Body of pancreas (tissue), 4 donors: ENCODE results near the gene BCL11B. TPM values are rescaled to one million over a fixed set of nuclear protein-coding genes. Genes with fewer than 3 reads are reported as not detected.

Source experiments
- ATAC-seq: fragments of 150-250 bp; one replicate; pipeline ENCODE4 v1.9.1; 2016
- DNase-seq, 4 donors: peaks; one replicate each; pipeline ENCODE4 v3.0.0-alpha.2; 2019
- H3K27ac ChIP-seq, 4 donors: fragments of 200-600 bp; sonication (generic); 1 replicate in 3 of 4; 2 replicates in 1 of 4; pipeline versions ENCODE4 v1.5.1 to v1.6.1; 2016 to 2019; ENCODE audit warnings: mild to moderate bottlenecking in 1 of 4, mixed read lengths in 1 of 4, moderate library complexity in 1 of 4
- H3K27me3 ChIP-seq, 2 donors: fragments of 200-600 bp; sonication (generic); one replicate each; pipeline ENCODE4 v1.6.0; 2016; ENCODE audit warnings: mild to moderate bottlenecking in 1 of 2
- H3K36me3 ChIP-seq, 2 donors: fragments of 200-600 bp; sonication (generic); replicated peaks in 1 of 2; 2 replicates each; pipeline ENCODE4 v1.5.1; 2016; ENCODE audit warnings: low read depth in 2 of 2; ENCODE audit not compliant: insufficient read depth in 1 of 2
- H3K4me1 ChIP-seq: fragments of 200-600 bp; sonication (generic); one replicate; pipeline ENCODE4 v1.6.0; 2016
- H3K4me3 ChIP-seq, 2 donors: fragments of 200-600 bp; sonication (generic); 1 replicate in 1 of 2; 2 replicates in 1 of 2; pipeline ENCODE4 v1.5.1; 2016 to 2019
- H3K9me3 ChIP-seq, 3 donors: fragments of 200-600 bp; sonication (generic); 1 replicate in 2 of 3; 2 replicates in 1 of 3; pipeline ENCODE4 v1.5.1; 2016
- POLR2A ChIP-seq, 3 donors: fragments of 450-650 bp; IDR thresholded peaks; one replicate each; pipeline ENCODE4 v1.6.1; 2016; ENCODE audit warnings: antibody characterized with exemption in 3 of 3, mild to moderate bottlenecking in 2 of 3
- WGBS, 2 donors: methylation state at CpG; one replicate each; pipeline ENCODE4 v1.1.5; 2017; 5-methylcytosine and 5-hydroxymethylcytosine counted together
- intact Hi-C: fragments of 100-400 bp; cut with DNase I; formaldehyde crosslinking; loops from one replicate; pipeline ENCODE4 v1.15.1; 2023
- total RNA-seq, 2 donors: library from RNA; depleted of rRNA; stranded (reverse); fragments of >200 nt; gene quantifications; one replicate each; pipeline ENCODE4 v1.1.0, GENCODE V29; 2016
- TF ChIP-seq, protein P1 (sequence below), 7 experiments: fragments of 450-650 bp in 4 of 7; fragments of 200-600 bp in 3 of 7; sonication (generic) in 3 of 7; IDR thresholded peaks; one replicate each; pipeline ENCODE4 v1.5.1; 2016 to 2019; ENCODE audit warnings: antibody characterized with exemption in 7 of 7

BCL11B gene
- total RNA-seq, 2 donors from 2014 or later: 0.78 TPM; not detected in 1

DNA sequence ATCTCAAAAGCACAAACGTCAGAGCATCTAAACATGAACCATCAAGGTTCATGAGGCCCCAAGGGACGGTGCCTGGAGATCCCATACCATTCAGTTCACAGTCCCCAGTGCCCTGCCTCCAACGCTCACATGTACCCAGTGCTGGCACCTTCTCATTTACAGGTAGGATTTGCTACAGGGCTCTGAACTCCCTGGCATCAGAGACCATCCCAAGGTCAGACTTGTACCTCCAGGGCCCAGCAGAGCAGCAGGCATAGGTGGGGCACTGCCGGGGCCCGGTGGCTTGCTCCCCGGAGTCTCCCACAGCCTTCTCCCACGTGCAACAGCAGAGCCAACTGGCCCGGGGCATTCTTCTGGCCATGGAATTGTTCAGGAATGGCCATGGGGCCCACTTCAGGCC, 114.8 kb downstream of the BCL11B start:
- TF ChIP-seq, protein P1, sequence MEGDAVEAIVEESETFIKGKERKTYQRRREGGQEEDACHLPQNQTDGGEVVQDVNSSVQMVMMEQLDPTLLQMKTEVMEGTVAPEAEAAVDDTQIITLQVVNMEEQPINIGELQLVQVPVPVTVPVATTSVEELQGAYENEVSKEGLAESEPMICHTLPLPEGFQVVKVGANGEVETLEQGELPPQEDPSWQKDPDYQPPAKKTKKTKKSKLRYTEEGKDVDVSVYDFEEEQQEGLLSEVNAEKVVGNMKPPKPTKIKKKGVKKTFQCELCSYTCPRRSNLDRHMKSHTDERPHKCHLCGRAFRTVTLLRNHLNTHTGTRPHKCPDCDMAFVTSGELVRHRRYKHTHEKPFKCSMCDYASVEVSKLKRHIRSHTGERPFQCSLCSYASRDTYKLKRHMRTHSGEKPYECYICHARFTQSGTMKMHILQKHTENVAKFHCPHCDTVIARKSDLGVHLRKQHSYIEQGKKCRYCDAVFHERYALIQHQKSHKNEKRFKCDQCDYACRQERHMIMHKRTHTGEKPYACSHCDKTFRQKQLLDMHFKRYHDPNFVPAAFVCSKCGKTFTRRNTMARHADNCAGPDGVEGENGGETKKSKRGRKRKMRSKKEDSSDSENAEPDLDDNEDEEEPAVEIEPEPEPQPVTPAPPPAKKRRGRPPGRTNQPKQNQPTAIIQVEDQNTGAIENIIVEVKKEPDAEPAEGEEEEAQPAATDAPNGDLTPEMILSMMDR (IDR thresholded peaks at IDR 0.05): no peak
- TF ChIP-seq POLR2A (IDR thresholded peaks at IDR 0.05): no peak
- Histone ChIP-seq H3K36me3 (no peaks in the 10 kb centered on the region), H3K4me3 (no peak overlapping the region), H3K27me3 (no peaks in the 10 kb centered on the region), H3K27ac (no peak overlapping the region), H3K4me1 (peaks cover 22% of the 10 kb centered on the region), H3K9me3 (no peaks in the 10 kb centered on the region)
- WGBS, 2 donors: 89 to 95% methylated on average over 5 to 7 of the region's 8 CpGs
- ATAC-seq (no peak), DNase-seq (no peak)
- intact Hi-C loops: no loop called here

DNA sequence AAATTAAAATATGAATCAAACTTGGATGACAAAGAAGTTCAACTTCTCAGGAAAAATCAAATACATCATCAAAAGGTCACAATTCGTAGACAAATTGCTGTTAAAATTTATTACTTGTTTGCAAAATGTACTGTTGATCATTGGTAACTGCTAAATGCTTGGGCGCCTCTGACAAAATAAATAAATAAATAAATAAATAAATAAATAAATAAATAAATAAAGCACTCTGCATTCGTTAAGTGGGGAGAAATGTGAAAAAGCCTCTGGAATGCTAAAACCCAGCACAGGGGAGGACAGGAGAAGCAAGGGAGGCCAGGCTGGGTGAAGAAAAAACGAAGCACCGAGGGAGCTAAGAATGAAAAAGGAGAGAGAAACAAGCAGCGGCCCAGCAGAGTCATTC, 115.2 kb downstream of the BCL11B start:
- Histone ChIP-seq H3K9me3 (no peaks in the 10 kb centered on the region), H3K4me1 (peaks cover 22% of the 10 kb centered on the region), H3K4me3 (no peak overlapping the region), H3K27me3 (no peaks in the 10 kb centered on the region), H3K27ac (no peak overlapping the region), H3K36me3 (no peaks in the 10 kb centered on the region)
- 85 to 87% methylated on average over 6 of the region's 6 CpGs for WGBS, 2 donors
- no peak for TF ChIP-seq POLR2A (IDR thresholded peaks at IDR 0.05)
- TF ChIP-seq, protein P1 (IDR thresholded peaks at IDR 0.05): no peak
- intact Hi-C loops: no loop called here
- ATAC-seq: no peak
- DNase-seq: no peak

DNA sequence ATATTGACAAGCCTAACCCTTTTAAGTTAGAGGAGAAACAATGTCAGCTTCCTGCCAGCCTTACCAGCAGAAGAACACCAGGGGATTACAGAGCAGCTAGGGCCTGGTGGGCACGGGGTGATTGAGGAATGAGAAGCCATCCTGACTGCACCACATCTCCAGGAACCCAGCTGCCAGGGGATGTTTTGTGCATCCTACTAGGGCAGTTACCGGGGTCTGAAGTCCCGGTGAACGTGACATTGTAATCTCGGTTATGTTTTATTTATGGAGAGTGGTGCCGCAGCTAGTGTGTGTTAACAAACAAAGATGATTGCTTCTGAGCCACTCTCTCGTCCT, 115.9 kb downstream of the BCL11B start:
- H3K27ac ChIP-seq: no peak overlapping the region
- TF ChIP-seq POLR2A (IDR thresholded peaks at IDR 0.05): no peak
- TF ChIP-seq, protein P1 (IDR thresholded peaks at IDR 0.05): no peak
- 68 to 94% methylated on average over 7 of the region's 7 CpGs for WGBS, 2 donors
- no peaks in the 10 kb centered on the region for H3K27me3 ChIP-seq
- DNase-seq: no peak
- no peaks in the 10 kb centered on the region for H3K9me3 ChIP-seq
- no peaks in the 10 kb centered on the region for H3K36me3 ChIP-seq
- intact Hi-C loops: no loop called here
- no peak overlapping the region for H3K4me3 ChIP-seq
- no peak for ATAC-seq
- H3K4me1 ChIP-seq: peaks cover 22% of the 10 kb centered on the region

DNA sequence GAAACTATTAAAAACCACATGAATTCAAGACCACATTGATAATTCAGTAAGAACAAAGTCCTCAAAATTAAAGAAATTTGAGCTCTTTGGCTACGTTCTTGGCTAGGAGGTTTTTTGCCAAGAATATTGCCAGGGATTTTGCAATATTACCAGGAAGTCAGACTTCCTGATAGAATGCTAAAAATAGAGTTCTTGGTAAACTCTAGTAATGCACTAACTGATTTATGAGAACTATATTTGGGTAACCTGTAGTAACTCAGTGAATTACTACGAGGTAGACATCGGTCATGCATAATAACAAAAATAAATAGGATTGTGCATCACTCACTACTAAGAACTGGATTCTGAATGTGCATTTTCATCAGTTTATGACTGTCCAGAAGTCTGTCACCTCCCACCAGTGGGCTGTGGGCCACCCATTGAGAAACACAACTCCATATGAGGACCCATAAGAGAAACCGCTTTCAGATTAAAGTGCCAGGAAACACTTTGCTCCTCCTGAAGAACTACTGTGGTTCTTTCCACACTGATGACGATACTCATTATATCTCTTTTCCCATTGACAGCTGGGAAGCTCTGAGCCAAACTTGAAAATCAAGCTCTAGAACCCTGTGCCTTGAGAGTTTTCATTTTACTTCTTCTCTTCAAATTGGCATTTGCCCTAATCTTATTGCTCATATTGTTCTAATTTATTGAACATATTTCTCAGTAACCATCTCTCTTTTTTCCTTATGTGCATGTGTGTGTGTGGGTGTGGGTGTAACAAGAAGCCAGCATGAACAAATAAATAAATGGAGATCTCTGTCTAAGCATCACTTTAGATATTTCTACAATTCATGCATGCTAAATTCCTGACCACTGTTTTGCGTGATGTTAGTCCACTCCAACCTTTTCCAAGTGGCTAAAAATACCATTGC, 116.6 kb downstream of the BCL11B start:
- ATAC-seq (peak; percentile 72), DNase-seq (peak in 1 of 4 donors; percentile 27)
- peaks cover 22% of the 10 kb centered on the region for H3K4me1 ChIP-seq
- H3K36me3 ChIP-seq: no peaks in the 10 kb centered on the region
- H3K27me3 ChIP-seq: no peaks in the 10 kb centered on the region
- intact Hi-C loops: no loop called here
- H3K4me3 ChIP-seq: no peak overlapping the region
- H3K9me3 ChIP-seq: no peaks in the 10 kb centered on the region
- H3K27ac ChIP-seq: peak overlapping the region in 2 of 4 donors; percentile 5 to 44
- WGBS, 2 donors: 35 to 37% methylated on average over 6 of the region's 6 CpGs
- TF ChIP-seq, protein P1 (IDR thresholded peaks at IDR 0.05): no peak
- no peak for TF ChIP-seq POLR2A (IDR thresholded peaks at IDR 0.05)

DNA sequence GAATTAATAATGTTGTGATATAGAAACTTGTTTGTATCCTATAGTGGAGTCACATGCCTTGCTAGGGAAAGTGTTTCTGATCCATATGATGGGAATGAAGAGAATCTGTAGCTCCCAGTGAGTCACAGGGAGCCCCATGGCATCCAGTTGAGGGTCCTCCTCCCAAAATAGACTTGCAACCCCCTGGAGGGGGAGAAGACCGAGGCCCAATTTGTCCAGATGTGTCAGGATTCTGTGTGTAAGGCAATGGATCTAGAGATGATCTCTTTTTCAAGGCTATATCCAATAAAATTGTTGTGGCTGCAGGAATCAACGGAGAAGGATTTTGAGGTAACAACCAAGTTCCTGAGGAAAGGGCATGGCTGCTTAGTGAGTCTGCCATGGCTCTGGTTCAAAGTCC, 121.8 kb downstream of the BCL11B start:
- no peak overlapping the region for H3K4me3 ChIP-seq
- no peaks in the 10 kb centered on the region for H3K36me3 ChIP-seq
- 64 to 68% methylated on average over 2 of the region's 2 CpGs for WGBS, 2 donors
- no peaks in the 10 kb centered on the region for H3K9me3 ChIP-seq
- DNase-seq (no peak), ATAC-seq (no peak)
- intact Hi-C loops: no loop called here
- H3K27ac ChIP-seq: no peak overlapping the region
- H3K4me1 ChIP-seq: peaks cover 9% of the 10 kb centered on the region
- TF ChIP-seq POLR2A (IDR thresholded peaks at IDR 0.05): no peak
- TF ChIP-seq, protein P1 (IDR thresholded peaks at IDR 0.05): no peak
- no peaks in the 10 kb centered on the region for H3K27me3 ChIP-seq
